Type B pancreatic cell (in vitro differentiated cells): ENCODE results near the gene LCE2C. TPM values are rescaled to one million over a fixed set of nuclear protein-coding genes. Genes with fewer than 3 reads are reported as not detected.
"Not testable (repeated sequence)": the region's sequence is repeated elsewhere in the genome, so short reads cannot be mapped to it uniquely, and the experiment has no call there.

ENCODE experiments used
- DNase-seq: peaks from one replicate; pipeline ENCODE4 v3.0.0; 2021; ENCODE audit warnings: mixed read lengths; ENCODE audit not compliant: unreplicated experiment; ENCODE audit errors: extremely low spot score
- H3K27ac Mint-ChIP-seq: 2 replicates; pipeline ENCODE4 v1.8.0; 2021; ENCODE audit warnings: mild to moderate bottlenecking, mixed read lengths
- H3K27me3 Mint-ChIP-seq: 2 replicates; pipeline ENCODE4 v1.8.0; 2021; ENCODE audit warnings: mixed read lengths
- H3K36me3 Mint-ChIP-seq: 2 replicates; pipeline ENCODE4 v1.8.0; 2021; ENCODE audit warnings: mixed read lengths
- H3K4me1 Mint-ChIP-seq: one replicate; pipeline ENCODE4 v1.8.0; 2021; ENCODE audit warnings: mixed read lengths; ENCODE audit not compliant: unreplicated experiment
- H3K4me3 Mint-ChIP-seq: 2 replicates; pipeline ENCODE4 v1.8.0; 2021; ENCODE audit warnings: mild to moderate bottlenecking, mixed read lengths
- H3K9me3 Mint-ChIP-seq: 2 replicates; pipeline ENCODE4 v1.8.0; 2021; ENCODE audit warnings: mixed read lengths
- CTCF ChIP-seq: fragments of 200-600 bp; sonication (generic); conservative IDR thresholded peaks from 2 replicates; pipeline ENCODE4 v1.5.0; 2021; ENCODE audit warnings: antibody characterized with exemption, mild to moderate bottlenecking
- long read RNA-seq: library from polyadenylated mRNA; unstranded; transcript quantifications from one replicate; pipeline ENCODE4 v2.0.0, GENCODE V29; 2020
- total RNA-seq: library from RNA; stranded (reverse); gene quantifications from 2 replicates; pipeline ENCODE4 v1.2.1, GENCODE V29; 2021; ENCODE audit warnings: low replicate concordance

The LCE2C gene, protein sequence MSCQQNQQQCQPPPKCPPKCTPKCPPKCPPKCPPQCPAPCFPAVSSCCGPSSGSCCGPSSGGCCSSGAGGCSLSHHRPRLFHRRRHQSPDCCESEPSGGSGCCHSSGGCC
- total RNA-seq = not detected in 2 replicates
- long read RNA-seq = 0 reads

DNA sequence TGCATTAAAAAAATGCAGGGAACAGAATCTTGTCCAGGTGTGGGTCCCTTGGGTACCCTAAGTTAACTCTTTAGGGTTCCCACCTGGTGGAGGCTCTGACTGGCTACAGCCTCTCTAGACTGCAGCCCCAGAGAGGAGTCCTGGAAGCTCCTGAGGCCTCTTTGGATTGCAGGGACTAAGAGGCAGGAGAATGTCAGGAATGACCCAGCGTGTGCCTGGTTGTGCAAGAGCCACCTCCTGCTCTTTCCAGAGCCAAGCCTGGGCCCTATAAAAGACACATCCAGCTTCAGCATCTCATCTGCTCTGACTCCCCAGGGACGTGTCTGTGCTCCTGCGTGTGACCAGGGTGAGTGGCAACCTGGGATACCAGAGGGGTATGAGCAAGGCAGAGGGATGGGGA lies at the start of gene LCE2C:
TSS of gene LCE2C (plus strand) at position 297 of the 400 bp plus-strand sequence. CDS start 737 bp downstream, outside the sequence.
- not testable (repeated sequence) for DNase-seq, H3K9me3 Mint-ChIP-seq, H3K27me3 Mint-ChIP-seq, H3K4me3 Mint-ChIP-seq, H3K4me1 Mint-ChIP-seq, H3K27ac Mint-ChIP-seq, H3K36me3 Mint-ChIP-seq

GRCh38 chr1:152626744-152627143 lies 48.3 kb upstream of the LCE2C start:
- TF ChIP-seq CTCF = no peak
- DNase-seq = no peak
- no peaks in the 10 kb centered on the region for H3K4me1 Mint-ChIP-seq
- no peak overlapping the region for H3K27ac Mint-ChIP-seq
- H3K36me3 Mint-ChIP-seq = no peaks in the 10 kb centered on the region
- H3K27me3 Mint-ChIP-seq = no peaks in the 10 kb centered on the region
- H3K9me3 Mint-ChIP-seq = peaks cover 15% of the 10 kb centered on the region
- H3K4me3 Mint-ChIP-seq = no peak overlapping the region

- no peak for TF ChIP-seq CTCF
- H3K9me3 Mint-ChIP-seq = peaks cover 15% of the 10 kb centered on the region
Measured at GRCh38 chr1:152630596-152630995, 44.5 kb upstream of the LCE2C start.

GRCh38 chr1:152640351-152640750 lies 34.7 kb upstream of the LCE2C start:
- H3K4me1 Mint-ChIP-seq = no peaks in the 10 kb centered on the region
- H3K27ac Mint-ChIP-seq = no peak overlapping the region
- H3K27me3 Mint-ChIP-seq = no peaks in the 10 kb centered on the region
- no peak for DNase-seq
- H3K9me3 Mint-ChIP-seq = peaks cover 4% of the 10 kb centered on the region
- no peak for TF ChIP-seq CTCF
- no peaks in the 10 kb centered on the region for H3K36me3 Mint-ChIP-seq
- no peak overlapping the region for H3K4me3 Mint-ChIP-seq

More at GRCh38 chr1:152630596-152630995, 44.5 kb upstream of the LCE2C start:
- Mint-ChIP-seq H3K27me3 (no peaks in the 10 kb centered on the region), H3K27ac (no peak overlapping the region), H3K4me1 (no peaks in the 10 kb centered on the region), H3K4me3 (no peak overlapping the region), H3K36me3 (no peaks in the 10 kb centered on the region)
- DNase-seq = no peak

GRCh38 chr1:152643945-152644344 lies 31.1 kb upstream of the LCE2C start:
- no peak for DNase-seq
- Mint-ChIP-seq H3K27me3 (no peaks in the 10 kb centered on the region), H3K9me3 (peaks cover 4% of the 10 kb centered on the region), H3K4me3 (no peak overlapping the region), H3K4me1 (no peaks in the 10 kb centered on the region), H3K27ac (no peak overlapping the region), H3K36me3 (no peaks in the 10 kb centered on the region)
- TF ChIP-seq CTCF = no peak

GRCh38 chr1:152645146-152645545 lies 29.9 kb upstream of the LCE2C start:
- Mint-ChIP-seq H3K4me1 (no peaks in the 10 kb centered on the region), H3K4me3 (no peak overlapping the region), H3K27ac (no peak overlapping the region), H3K9me3 (peaks cover 4% of the 10 kb centered on the region), H3K36me3 (no peaks in the 10 kb centered on the region), H3K27me3 (no peaks in the 10 kb centered on the region)
- TF ChIP-seq CTCF = no peak
- no peak for DNase-seq
